Subcutaneous abdominal adipose tissue (tissue), 5 donors: ENCODE data around the gene RANBP6.

Experiments used
- H3K27ac ChIP-seq: one replicate; pipeline ENCODE4 v1.7.0; 2013; ENCODE audit warnings: low read depth, mild to moderate bottlenecking, inconsistent platforms, low read length, moderate library complexity
- H3K27me3 ChIP-seq, 5 donors: one replicate each; pipeline ENCODE4 v1.7.0; 2013; ENCODE audit warnings: low read length in 5 of 5, inconsistent platforms in 1 of 5; ENCODE audit not compliant: control insufficient read depth in 5 of 5, insufficient read depth in 4 of 5
- H3K36me3 ChIP-seq, 5 donors: one replicate each; pipeline ENCODE4 v1.7.0; 2013; ENCODE audit warnings: low read length in 5 of 5; ENCODE audit not compliant: control insufficient read depth in 5 of 5, insufficient read depth in 5 of 5
- H3K4me1 ChIP-seq, 5 donors: one replicate each; pipeline ENCODE4 v1.7.0; 2013; ENCODE audit warnings: low read length in 5 of 5, mild to moderate bottlenecking in 3 of 5, moderate library complexity in 1 of 5; ENCODE audit not compliant: control insufficient read depth in 5 of 5, insufficient read depth in 5 of 5
- H3K4me3 ChIP-seq, 5 donors: one replicate each; pipeline ENCODE4 v1.7.0; 2013; ENCODE audit warnings: low read length in 5 of 5, low read depth in 1 of 5
- H3K9ac ChIP-seq, 5 donors: one replicate each; pipeline ENCODE4 v1.7.0; 2013; ENCODE audit warnings: low read length in 5 of 5, mild to moderate bottlenecking in 4 of 5, moderate library complexity in 3 of 5
- H3K9me3 ChIP-seq, 5 donors: one replicate each; pipeline ENCODE4 v1.7.0; 2013; ENCODE audit warnings: low read length in 5 of 5; ENCODE audit not compliant: control insufficient read depth in 5 of 5
- donor health status: healthy.
- donor health status: healthy.
- donor health status: healthy.
- donor health status: healthy.
- donor health status: healthy.

The RANBP6 gene

GRCh38 chr9:6008169-6008979 is 7.0 kb downstream of the RANBP6 start:
- H3K4me3 ChIP-seq: peak overlapping the region; percentile 72 to 86 (median 82)

GRCh38 chr9:6007770-6008168 is 7.7 kb downstream of the RANBP6 start:
- peak overlapping the region in 4 of 5 donors; percentile 79 to 86 (median 84) for H3K4me3 ChIP-seq
- peaks cover 0 to 32% (median 29%) of the 10 kb centered on the region in 5 donors for H3K4me1 ChIP-seq
- H3K27me3 ChIP-seq: no peaks in the 10 kb centered on the region
- peak overlapping the region in 4 of 5 donors; percentile 66 to 89 (median 86) for H3K9ac ChIP-seq
- H3K27ac ChIP-seq: peak overlapping the region; percentile 83
- peaks cover 0 to 10% (median 3%) of the 10 kb centered on the region in 5 donors for H3K36me3 ChIP-seq
- no peaks in the 10 kb centered on the region for H3K9me3 ChIP-seq

More at GRCh38 chr9:6008169-6008979, 7.0 kb downstream of the RANBP6 start:
- Histone ChIP-seq H3K4me1 (peaks cover 0 to 31% (median 29%) of the 10 kb centered on the region in 5 donors), H3K27ac (peak overlapping the region; percentile 83), H3K9me3 (no peaks in the 10 kb centered on the region), H3K9ac (peak overlapping the region in 4 of 5 donors; percentile 39 to 88 (median 80)), H3K36me3 (peaks cover 0 to 15% (median 3%) of the 10 kb centered on the region in 5 donors), H3K27me3 (no peaks in the 10 kb centered on the region)

GRCh38 chr9:6007058-6007769 is 8.2 kb downstream of the RANBP6 start:
- Histone ChIP-seq H3K4me3 (peak overlapping the region; percentile 77 to 86 (median 82)), H3K27me3 (no peaks in the 10 kb centered on the region), H3K9me3 (no peaks in the 10 kb centered on the region), H3K4me1 (peaks cover 0 to 37% (median 29%) of the 10 kb centered on the region in 5 donors), H3K27ac (peak overlapping the region; percentile 83), H3K9ac (peak overlapping the region in 4 of 5 donors; percentile 66 to 89 (median 86)), H3K36me3 (peaks cover 0 to 8% (median 3%) of the 10 kb centered on the region in 5 donors)

GRCh38 chr9:6006749-6007057 is 8.7 kb downstream of the RANBP6 start:
- Histone ChIP-seq H3K36me3 (peaks cover 0 to 7% (median 0%) of the 10 kb centered on the region in 5 donors), H3K9ac (peak overlapping the region in 4 of 5 donors; percentile 66 to 89 (median 86)), H3K27me3 (no peaks in the 10 kb centered on the region), H3K9me3 (no peaks in the 10 kb centered on the region), H3K4me1 (peaks cover 0 to 37% (median 29%) of the 10 kb centered on the region in 5 donors), H3K27ac (peak overlapping the region; percentile 83), H3K4me3 (peak overlapping the region; percentile 59 to 86 (median 82))

- Histone ChIP-seq H3K36me3 (peaks cover 0 to 7% (median 0%) of the 10 kb centered on the region in 5 donors), H3K27ac (no peak overlapping the region), H3K4me1 (peaks cover 0 to 20% (median 9%) of the 10 kb centered on the region in 5 donors), H3K9ac (no peak overlapping the region), H3K9me3 (no peaks in the 10 kb centered on the region), H3K4me3 (no peak overlapping the region), H3K27me3 (no peaks in the 10 kb centered on the region)
These were observed 14.5 kb downstream of the RANBP6 start for GRCh38 chr9:6000955-6001354.

GRCh38 chr9:5999443-6000101 is 15.9 kb downstream of the RANBP6 start:
- Histone ChIP-seq H3K36me3 (peaks cover 0 to 7% (median 0%) of the 10 kb centered on the region in 5 donors), H3K27ac (no peak overlapping the region), H3K4me3 (no peak overlapping the region), H3K9me3 (no peaks in the 10 kb centered on the region), H3K27me3 (no peaks in the 10 kb centered on the region), H3K9ac (no peak overlapping the region), H3K4me1 (peaks cover 0 to 12% (median 0%) of the 10 kb centered on the region in 5 donors)

- no peak overlapping the region for H3K9ac ChIP-seq
- H3K9me3 ChIP-seq: no peaks in the 10 kb centered on the region
- no peaks in the 10 kb centered on the region for H3K27me3 ChIP-seq
- H3K27ac ChIP-seq: no peak overlapping the region
- H3K4me3 ChIP-seq: no peak overlapping the region
- H3K36me3 ChIP-seq: no peaks in the 10 kb centered on the region
- H3K4me1 ChIP-seq: peaks cover 0 to 7% (median 0%) of the 10 kb centered on the region in 5 donors
These were observed 20.9 kb downstream of the RANBP6 start for GRCh38 chr9:5994493-5994892.

GRCh38 chr9:5988265-5988664 is 27.2 kb downstream of the RANBP6 start:
- no peak overlapping the region for H3K27ac ChIP-seq
- no peaks in the 10 kb centered on the region for H3K9me3 ChIP-seq
- peaks cover 11 to 20% (median 18%) of the 10 kb centered on the region in 5 donors for H3K36me3 ChIP-seq
- no peaks in the 10 kb centered on the region for H3K27me3 ChIP-seq
- H3K4me3 ChIP-seq: no peak overlapping the region
- H3K9ac ChIP-seq: no peak overlapping the region
- no peaks in the 10 kb centered on the region for H3K4me1 ChIP-seq

- Histone ChIP-seq H3K27ac (no peak overlapping the region), H3K9ac (no peak overlapping the region), H3K36me3 (peaks cover 18 to 29% (median 22%) of the 10 kb centered on the region in 5 donors), H3K9me3 (no peaks in the 10 kb centered on the region), H3K4me1 (no peaks in the 10 kb centered on the region), H3K4me3 (no peak overlapping the region), H3K27me3 (no peaks in the 10 kb centered on the region)
These were observed 32.4 kb downstream of the RANBP6 start for GRCh38 chr9:5983042-5983441.
